ENCODE measurements around the gene GPR89B.
A peak's percentile ranks its signal among the peaks of the same experiment; 100 is the strongest.
"Not testable (repeated sequence)": the region's sequence is repeated elsewhere in the genome, so short reads cannot be mapped to it uniquely, and the experiment has no call there.

The GPR89B gene

GRCh38 chr1:147942563-147942962 is 14.3 kb downstream of the GPR89B start:
- DNase-seq, result not testable (repeated sequence)

GRCh38 chr1:147949517-147949916 is 21.3 kb downstream of the GPR89B start:
- DNase-seq, result not testable (repeated sequence)

- DNase-seq, result not testable (repeated sequence)
These were observed 30.7 kb downstream of the GPR89B start for GRCh38 chr1:147958906-147959305.

GRCh38 chr1:147959680-147960079 is 31.5 kb downstream of the GPR89B start:
- not testable (repeated sequence) for DNase-seq

- DNase-seq, result not testable (repeated sequence)
These were observed 36.4 kb downstream of the GPR89B start for GRCh38 chr1:147964575-147964974.

GRCh38 chr1:147966657-147967056 is 38.4 kb downstream of the GPR89B start:
- DNase-seq, result not testable (repeated sequence)

GRCh38 chr1:147978896-147979651 is 50.9 kb downstream of the GPR89B start:
- DNase-seq, result not testable (repeated sequence)

GRCh38 chr1:147985374-147985773 is 57.2 kb downstream of the GPR89B start:
- not testable (repeated sequence) for DNase-seq

GRCh38 chr1:147987893-147988292 is 59.7 kb downstream of the GPR89B start:
- not testable (repeated sequence) for DNase-seq

GRCh38 chr1:147992916-147993315 is 64.7 kb downstream of the GPR89B start:
- not testable (repeated sequence) for DNase-seq

GRCh38 chr1:147993400-147993799 is 65.2 kb downstream of the GPR89B start:
- not testable (repeated sequence) for DNase-seq

- not testable (repeated sequence) for DNase-seq
These were observed 65.8 kb downstream of the GPR89B start for GRCh38 chr1:147993825-147994615.

GRCh38 chr1:147996088-147996487 is 67.9 kb downstream of the GPR89B start:
- not testable (repeated sequence) for DNase-seq

GRCh38 chr1:148007724-148008123 is 79.5 kb downstream of the GPR89B start:
- not testable (repeated sequence) for DNase-seq

- no peak for DNase-seq
These were observed 82.3 kb downstream of the GPR89B start for GRCh38 chr1:148010527-148010926.

GRCh38 chr1:148013177-148014144 is 85.2 kb downstream of the GPR89B start:
- not testable (repeated sequence) for DNase-seq

- peak; percentile 55 for DNase-seq
These were observed 86.3 kb downstream of the GPR89B start for GRCh38 chr1:148014289-148015200.

GRCh38 chr1:148024918-148025317 is 96.7 kb downstream of the GPR89B start:
- DNase-seq, result not testable (repeated sequence)

- DNase-seq, result not testable (repeated sequence)
These were observed 98.8 kb downstream of the GPR89B start for GRCh38 chr1:148027004-148027403.

- not testable (repeated sequence) for DNase-seq
These were observed 104.0 kb downstream of the GPR89B start for GRCh38 chr1:148032247-148032646.

- not testable (repeated sequence) for DNase-seq
These were observed 104.5 kb downstream of the GPR89B start for GRCh38 chr1:148032690-148033089.

Data from activated CD8-positive, alpha-beta memory T cell treated with anti-CD3 and anti-CD28 coated beads, Interleukin-2, amount 50 U/mL, for 48 hours (primary cell).